NCI-H2107 (cell line): ENCODE results near the gene RGL3.
"Not testable (repeated sequence)": the region's sequence is repeated elsewhere in the genome, so short reads cannot be mapped to it uniquely, and the experiment has no call there.

Source experiments
- DNase-seq: peaks from one replicate; lab custom pipeline; 2025; lab: John Stamatoyannopoulos, UW

The RGL3 gene

DNA sequence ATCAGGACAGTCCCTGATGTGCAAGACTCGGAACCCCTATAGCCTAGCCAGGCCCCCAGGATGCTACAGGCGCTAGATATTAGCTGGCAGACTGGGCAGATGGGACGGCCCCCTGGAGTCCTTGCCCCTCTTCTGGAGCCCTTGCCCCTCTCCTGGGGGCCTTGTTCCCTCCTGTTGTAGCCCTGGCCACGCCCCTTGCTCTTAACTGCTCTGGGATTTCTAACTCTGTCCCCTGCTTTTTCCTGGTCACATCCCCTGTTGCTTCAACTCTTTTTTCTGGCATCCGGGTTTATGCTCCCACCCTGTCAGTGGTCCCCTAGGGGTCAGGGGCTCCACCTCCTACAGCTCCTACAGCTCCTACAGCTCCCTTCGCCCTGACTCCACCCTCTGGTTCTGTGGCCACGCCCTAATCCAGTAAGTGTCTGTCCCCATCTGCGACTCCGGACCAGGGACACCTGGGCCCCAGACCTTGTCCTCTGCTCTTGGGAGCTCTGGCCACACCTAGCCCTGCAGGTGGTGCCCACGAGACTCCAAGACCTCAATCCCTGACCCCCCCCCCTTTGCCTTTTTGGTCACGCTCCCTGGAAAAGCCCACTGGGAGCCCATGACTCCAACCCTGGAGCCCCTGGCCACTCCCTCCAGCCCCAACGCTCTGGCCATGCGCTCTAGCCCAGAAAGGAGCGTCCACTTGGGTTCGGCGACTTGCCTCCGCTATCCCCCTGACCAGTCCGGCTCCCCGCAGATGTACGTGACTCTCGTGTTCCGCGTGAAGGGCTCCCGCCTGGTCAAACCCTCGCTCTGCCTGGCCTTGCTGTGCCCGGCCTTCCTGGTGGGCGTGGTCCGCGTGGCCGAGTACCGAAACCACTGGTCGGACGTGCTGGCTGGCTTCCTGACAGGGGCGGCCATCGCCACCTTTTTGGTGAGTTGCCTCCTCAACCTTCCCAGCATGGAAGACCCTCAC lies 57.1 kb downstream of the RGL3 start:
- no peak for DNase-seq

DNA sequence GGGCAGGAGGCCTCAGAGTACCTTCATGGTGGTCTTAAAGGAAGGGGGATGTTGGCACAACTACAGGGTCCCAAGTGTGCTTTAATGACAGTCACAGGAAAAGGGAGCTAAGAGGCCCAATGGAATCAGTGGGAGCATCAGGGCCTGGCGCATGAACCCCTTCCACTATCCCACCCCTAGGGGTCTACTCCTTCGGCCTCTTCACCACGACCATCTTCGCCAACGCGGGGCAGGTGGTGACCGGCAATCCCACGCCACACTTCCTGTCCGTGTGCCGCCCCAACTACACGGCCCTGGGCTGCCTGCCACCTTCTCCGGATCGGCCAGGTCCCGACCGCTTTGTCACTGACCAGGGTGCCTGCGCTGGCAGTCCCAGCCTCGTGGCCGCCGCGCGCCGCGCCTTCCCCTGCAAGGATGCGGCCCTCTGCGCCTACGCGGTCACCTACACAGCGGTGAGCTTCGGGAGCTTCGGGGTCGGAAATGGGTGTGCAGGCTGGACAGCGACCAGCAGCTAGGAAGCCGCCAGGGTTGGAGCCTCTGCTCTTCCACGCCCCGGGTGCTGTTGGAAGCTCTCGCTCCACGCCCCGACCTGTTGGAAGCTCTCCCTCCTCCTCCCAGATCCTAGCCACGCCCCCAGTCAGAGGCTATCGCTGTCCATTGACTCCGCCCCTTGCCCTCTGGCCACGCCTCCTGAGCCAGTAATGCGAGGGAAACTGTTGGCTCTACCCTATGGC lies 57.9 kb downstream of the RGL3 start:
- no peak for DNase-seq

DNA sequence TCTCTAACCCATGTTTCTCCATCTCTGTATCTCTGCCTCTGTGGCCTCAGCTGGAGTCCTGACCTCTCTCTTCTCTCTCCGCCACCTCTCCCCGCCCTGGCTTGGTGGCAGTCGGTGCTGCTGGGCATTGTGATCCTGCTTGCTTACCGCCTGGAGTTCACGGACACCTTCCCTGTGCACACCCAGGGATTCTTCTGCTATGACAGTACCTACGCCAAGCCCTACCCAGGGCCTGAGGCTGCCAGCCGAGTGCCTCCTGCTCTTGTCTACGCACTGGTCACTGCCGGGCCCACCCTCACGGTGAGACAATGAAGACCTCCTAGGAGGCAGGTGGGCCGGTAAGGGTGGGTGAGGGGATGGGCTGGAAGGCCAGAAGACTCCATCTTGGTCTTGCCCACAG lies 59.7 kb downstream of the RGL3 start:
- no peak for DNase-seq

DNA sequence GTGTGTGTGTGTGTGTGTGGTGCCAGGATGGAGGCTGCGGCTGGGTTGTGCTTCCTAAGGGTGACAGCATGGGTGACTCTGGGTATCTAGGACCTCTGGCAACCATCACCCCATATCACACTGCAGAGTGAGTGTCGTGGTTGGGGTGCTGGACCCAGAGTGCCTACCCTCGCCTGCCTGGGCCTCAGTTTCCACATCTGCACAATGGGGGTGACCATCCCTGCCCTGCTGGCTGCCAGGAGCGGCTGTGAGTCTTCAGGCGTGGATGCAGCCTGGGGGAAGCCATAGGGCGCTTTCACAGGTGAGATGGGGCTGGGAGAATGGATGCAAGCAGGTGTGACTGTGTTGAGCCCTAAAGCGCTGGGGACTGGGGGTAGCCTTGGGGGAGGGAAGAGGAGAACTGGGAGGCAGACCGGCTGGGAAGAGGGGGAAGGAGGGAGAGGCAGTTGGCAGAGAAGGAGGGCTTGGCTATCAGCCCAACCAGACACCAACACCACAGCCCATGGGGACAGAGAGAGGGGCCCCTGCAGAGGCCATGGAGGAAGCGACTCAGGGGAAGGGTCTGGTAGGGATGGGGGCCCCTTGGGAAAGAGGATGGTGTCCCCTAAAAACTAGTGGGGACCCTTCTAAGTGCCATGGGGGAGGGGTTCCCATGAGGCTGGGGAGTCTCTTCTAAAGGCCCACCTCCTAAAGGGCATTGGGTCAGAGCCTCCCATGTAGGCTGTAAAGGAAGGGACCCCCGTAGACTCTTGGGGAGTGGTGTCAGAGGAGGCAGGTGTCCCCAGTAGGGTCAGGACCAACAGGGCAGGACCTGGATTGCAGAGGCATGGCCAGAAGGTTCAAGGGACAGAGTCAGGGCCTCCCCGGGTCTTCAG lies 62.2 kb downstream of the RGL3 start:
- no peak for DNase-seq

DNA sequence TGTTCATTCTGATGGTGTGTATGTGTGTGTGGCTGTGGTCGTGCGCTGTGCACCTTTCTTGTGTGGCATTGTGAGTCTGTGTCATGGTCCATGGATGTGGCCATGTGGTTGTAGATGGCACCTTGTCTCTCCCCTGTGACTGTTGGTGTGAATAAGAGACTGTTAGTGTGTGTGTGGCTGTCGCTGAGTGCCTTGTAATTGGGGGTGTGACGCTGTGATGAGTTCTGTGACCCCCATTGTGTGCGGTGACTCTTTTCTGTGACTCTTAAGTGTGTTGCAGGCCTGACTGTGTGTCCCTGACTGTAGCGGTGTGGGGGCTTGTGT lies 63.1 kb downstream of the RGL3 start:
- no peak for DNase-seq

DNA sequence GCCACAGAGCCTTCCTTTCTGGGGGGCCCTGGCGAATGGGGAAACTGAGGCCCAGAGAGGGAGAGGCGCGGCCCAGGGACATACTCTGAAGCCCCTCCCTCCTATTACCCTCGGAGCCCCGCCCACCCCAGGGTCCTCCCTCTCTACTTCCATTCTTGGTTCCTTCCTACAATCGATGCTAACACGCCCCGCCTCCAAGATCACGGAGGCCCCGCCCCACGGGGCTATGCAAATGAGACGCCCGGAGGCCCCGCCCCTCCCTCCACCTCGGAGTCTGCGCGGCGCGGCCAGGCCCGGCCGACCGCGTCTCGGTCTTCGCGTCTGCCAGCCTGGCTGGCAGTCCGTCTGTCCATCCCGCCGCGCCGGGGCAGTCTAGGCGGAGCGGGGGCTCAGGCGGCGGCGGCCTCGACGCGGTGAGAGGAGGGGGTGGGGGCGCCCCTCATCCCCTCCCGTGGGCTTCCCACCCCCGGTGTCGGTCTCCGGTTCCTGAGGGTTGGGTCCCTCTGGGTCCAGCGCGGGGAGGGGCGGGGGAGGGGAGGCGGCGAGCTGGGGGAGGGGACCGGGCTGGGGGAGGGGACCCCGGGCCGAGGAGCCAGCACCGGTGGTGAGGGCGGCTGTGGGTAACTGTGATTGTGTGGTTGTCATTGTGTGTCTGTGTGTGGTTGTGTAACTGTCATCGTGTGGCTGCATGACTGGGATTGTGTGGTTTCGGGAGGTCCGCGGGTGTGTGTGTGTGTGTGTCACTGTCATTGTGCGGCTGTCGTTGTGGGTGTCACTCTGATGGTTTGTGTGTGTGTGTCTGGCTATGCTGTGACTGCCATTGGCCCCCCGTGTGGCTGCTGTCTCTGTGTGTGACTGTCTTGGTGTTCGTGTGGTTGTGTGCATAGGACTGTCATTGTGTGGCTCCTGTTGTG lies 63.7 kb downstream of the RGL3 start, which contains the start of gene PLPPR2:
PLPPR2 (plus strand) TSS at position 273 of the 914 bp plus-strand sequence. CDS start 2,242 bp downstream, outside the sequence.
- DNase-seq = peak; percentile 86

DNA sequence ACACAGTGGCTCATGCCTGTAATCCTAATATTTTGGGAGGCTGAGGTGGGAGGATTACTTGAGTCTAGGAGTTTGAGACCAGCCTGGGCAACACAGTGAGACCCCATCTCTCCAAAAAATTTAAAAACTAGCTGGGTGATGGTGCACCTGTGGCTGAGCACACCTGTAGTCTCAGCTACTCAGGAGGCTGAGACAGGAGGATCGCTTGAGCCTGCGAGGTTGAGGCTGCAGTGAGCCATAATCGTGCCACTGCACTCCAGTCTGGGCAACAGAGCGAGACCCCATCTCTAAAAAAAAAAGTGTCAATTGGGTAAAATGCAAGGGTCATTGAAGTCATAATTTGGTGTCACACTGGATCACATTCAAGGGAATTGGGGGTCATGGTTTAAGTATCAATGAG lies 65.0 kb downstream of the RGL3 start:
- not testable (repeated sequence) for DNase-seq

DNA sequence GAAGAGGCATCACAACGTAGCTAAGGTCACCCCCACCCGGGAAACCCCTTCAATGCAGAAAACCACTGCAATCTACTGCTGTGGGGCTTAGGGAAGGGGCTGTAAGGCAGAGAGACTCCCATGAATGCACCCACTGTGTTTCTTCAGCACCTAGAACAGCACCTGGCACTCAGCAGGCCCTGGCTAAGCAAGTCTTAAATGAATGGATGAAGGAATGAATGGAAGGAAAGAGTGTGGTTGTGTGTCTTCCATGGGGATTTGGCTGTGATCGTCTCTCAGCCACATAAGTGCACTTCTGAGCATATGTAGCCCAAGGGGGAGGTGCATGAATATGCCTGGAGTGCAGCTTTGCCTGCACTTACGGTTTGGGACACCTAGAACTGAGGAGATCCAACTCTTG lies 69.9 kb downstream of the RGL3 start:
- no peak for DNase-seq

DNA sequence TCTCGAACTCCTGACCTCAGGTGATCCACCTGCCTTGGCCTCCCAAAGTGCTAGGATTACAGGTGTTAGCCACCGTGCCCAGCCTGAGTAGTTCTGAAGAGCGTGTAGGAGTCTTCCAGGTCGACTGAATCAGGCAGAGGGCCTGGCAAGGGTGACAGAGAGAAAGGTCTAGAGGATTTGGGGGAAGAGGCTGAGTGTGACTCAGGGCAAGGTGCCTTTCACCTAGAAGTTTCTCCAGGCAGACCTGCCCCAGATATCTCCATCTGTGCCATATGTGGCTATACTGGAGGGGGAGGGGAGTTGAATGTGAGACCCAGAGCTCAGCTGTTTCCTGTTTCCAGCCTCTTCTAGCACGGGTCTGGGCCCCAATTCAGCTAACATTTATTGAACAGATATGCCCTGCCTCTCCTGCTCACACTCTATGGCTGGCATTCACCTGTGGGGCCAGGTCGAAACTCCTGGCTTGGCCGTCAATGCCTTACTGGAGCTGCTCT lies 71.5 kb downstream of the RGL3 start:
- no peak for DNase-seq

DNA sequence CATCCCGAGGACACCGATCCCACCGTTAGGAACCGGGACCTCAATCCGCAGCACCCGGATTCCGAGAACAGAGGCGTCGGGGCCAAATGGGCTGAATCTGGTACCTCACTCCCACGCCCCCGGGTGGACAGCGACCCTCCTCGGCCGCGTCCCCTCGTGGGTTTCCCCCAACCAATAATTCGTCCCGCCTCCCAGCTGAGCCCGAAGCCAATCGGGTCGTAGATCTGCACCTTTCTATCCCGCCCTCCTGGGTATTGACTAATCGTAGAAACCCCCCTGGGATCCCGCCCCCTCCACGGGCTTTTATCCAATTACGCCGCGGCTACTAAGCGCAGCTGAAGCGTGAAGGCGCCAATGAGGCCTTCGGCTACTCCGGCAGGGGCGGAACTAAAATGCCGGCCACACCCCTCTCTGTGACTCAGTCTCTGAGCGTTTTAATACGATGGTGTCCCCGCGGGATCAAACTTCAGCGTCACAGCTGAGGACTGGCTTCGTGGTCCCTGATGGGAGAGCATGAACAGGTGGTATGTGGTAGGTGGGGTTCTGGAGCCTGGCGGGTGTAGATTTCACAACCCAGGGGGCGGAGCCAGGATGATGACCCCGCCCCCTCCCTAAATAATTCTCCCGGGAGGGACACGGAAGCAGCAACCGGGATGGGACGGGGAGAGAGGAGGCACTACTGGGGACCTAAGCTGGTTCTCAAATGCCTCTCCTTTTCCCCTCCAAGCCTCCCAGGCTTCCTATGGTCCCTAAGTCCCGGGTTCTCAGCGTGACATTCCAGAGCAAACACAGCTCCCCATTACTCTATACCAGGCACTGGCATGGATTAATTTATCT lies 72.8 kb downstream of the RGL3 start, which contains the start of the genes CCDC159 and TMEM205:
CCDC159 (plus strand) TSS at position 416 of the 837 bp plus-strand sequence; CDS start at position 504, 88 bp downstream.
TMEM205 (minus strand) TSS at position 165 of the 837 bp plus-strand sequence. CDS start 649 bp downstream, outside the sequence.
- DNase-seq = peak; percentile 95

DNA sequence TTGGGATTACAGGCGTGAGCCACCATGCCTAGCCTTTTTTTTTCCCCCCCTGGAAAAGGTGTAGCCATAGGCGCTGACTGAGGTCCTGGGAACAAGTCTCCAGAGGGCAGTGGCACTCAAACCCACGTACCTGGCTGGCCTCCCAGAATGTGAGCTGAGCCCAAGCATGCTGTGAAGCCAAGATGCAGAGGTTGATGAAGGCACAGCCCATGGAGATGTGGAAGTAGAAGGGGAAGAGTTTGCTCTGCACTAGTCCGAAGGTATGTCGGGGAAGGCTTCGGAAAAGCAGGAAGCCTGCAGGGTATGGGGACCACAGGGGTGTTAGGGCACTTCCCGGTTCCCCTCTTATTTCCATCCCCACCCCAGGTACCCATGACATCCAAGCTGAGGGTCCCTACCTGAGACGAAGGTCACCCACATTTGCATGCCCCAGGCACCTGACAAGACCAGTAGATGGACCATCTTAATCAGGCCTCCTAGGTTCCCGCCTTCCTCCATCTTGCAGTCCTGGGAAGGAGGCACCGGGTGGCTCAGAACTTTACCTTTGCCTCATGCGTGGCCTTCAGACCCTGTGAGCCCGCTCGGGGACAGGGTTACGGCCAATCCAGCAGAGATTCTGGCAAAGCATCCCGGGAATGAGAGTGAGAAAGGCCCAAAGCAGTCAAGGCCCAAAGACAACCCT lies 73.9 kb downstream of the RGL3 start:
- DNase-seq = no peak
